Suprapubic skin (tissue), 4 donors: ENCODE data around the gene ZBTB21. TPM values are rescaled to one million over a fixed set of nuclear protein-coding genes. Genes with fewer than 3 reads are reported as not detected.

Source experiments
- DNase-seq, 2 donors: peaks; one replicate each; pipeline ENCODE4 v3.0.0-alpha.2; 2019; ENCODE audit warnings: low spot score in 2 of 2
- H3K27ac ChIP-seq: fragments of 200-600 bp; sonication (generic); one replicate; pipeline ENCODE4 v1.5.1; 2019
- H3K27me3 ChIP-seq: fragments of 200-600 bp; sonication (generic); one replicate; pipeline ENCODE4 v1.5.1; 2019
- H3K36me3 ChIP-seq: fragments of 200-600 bp; sonication (generic); one replicate; pipeline ENCODE4 v1.5.1; 2019
- H3K4me1 ChIP-seq: fragments of 200-600 bp; sonication (generic); one replicate; pipeline ENCODE4 v1.5.1; 2019
- H3K4me3 ChIP-seq: fragments of 200-600 bp; sonication (generic); one replicate; pipeline ENCODE4 v1.5.1; 2019; ENCODE audit warnings: mild to moderate bottlenecking
- H3K9me3 ChIP-seq: fragments of 200-600 bp; sonication (generic); one replicate; pipeline ENCODE4 v1.5.1; 2019
- CTCF ChIP-seq, 2 donors: fragments of 200-600 bp in 1 of 2; fragments of 450-650 bp in 1 of 2; sonication (generic) in 1 of 2; IDR thresholded peaks; one replicate each; pipeline ENCODE4 v1.5.1; 2016 to 2019; ENCODE audit warnings: antibody characterized with exemption in 2 of 2, mild to moderate bottlenecking in 1 of 2, moderate library complexity in 1 of 2
- EP300 ChIP-seq: sonication (generic); formaldehyde crosslinking; IDR thresholded peaks from one replicate; pipeline ENCODE4 v1.6.1; 2017; ENCODE audit warnings: antibody characterized with exemption
- POLR2A ChIP-seq, 2 donors: fragments of 450-650 bp; IDR thresholded peaks; one replicate each; pipeline ENCODE4 v1.6.1; 2017; ENCODE audit warnings: antibody characterized with exemption in 2 of 2, mild to moderate bottlenecking in 2 of 2, moderate library complexity in 2 of 2
- POLR2AphosphoS5 ChIP-seq, 3 donors: sonication (generic); formaldehyde crosslinking; IDR thresholded peaks; one replicate each; pipeline ENCODE4 v1.6.1; 2017; ENCODE audit warnings: antibody characterized with exemption in 3 of 3
- WGBS: methylation state at CpG from one replicate; pipeline ENCODE4 v1.1.5; 2018; 5-methylcytosine and 5-hydroxymethylcytosine counted together
- total RNA-seq, 4 donors: library from RNA; depleted of rRNA; stranded (reverse); fragments of >200 nt; gene quantifications; one replicate each; pipeline ENCODE4 v1.1.0, GENCODE V29; 2016

ZBTB21 gene
- total RNA-seq, 4 donors from 2014 or later, result 24.5 to 39.1 (median 30.5) TPM

GRCh38 chr21:42056996-42057689, 47.0 kb upstream of the ZBTB21 start:
- DNase-seq, result no peak
- Histone ChIP-seq H3K27me3 (no peaks in the 10 kb centered on the region), H3K27ac (peak overlapping the region; percentile 60), H3K9me3 (no peaks in the 10 kb centered on the region), H3K4me3 (peak overlapping the region; percentile 20), H3K4me1 (peaks cover 42% of the 10 kb centered on the region), H3K36me3 (no peaks in the 10 kb centered on the region)
- TF ChIP-seq POLR2AphosphoS5 (IDR thresholded peaks at IDR 0.05), result no peak
- no peak for TF ChIP-seq POLR2A (IDR thresholded peaks at IDR 0.05)
- no peak for TF ChIP-seq CTCF (IDR thresholded peaks at IDR 0.05)
- TF ChIP-seq EP300, result no peak
- 23% methylated on average over 17 of the region's 17 CpGs for WGBS

- peak overlapping the region; percentile 60 for H3K27ac ChIP-seq
- 62% methylated on average over 11 of the region's 11 CpGs for WGBS
- H3K9me3 ChIP-seq, result no peaks in the 10 kb centered on the region
- no peak for DNase-seq
- H3K36me3 ChIP-seq, result no peaks in the 10 kb centered on the region
- peaks cover 35% of the 10 kb centered on the region for H3K4me1 ChIP-seq
- H3K27me3 ChIP-seq, result no peaks in the 10 kb centered on the region
- H3K4me3 ChIP-seq, result peak overlapping the region; percentile 20
- TF ChIP-seq POLR2AphosphoS5 (IDR thresholded peaks at IDR 0.05) (no peak), POLR2A (IDR thresholded peaks at IDR 0.05) (no peak), EP300 (no peak), CTCF (IDR thresholded peaks at IDR 0.05) (no peak)
Observed at GRCh38 chr21:42056468-42056867, 46.3 kb upstream of the ZBTB21 start.

GRCh38 chr21:42055425-42055824, 45.3 kb upstream of the ZBTB21 start:
- no peaks in the 10 kb centered on the region for H3K9me3 ChIP-seq
- no peaks in the 10 kb centered on the region for H3K27me3 ChIP-seq
- no peak overlapping the region for H3K4me3 ChIP-seq
- WGBS, result 96% methylated on average over 8 of the region's 9 CpGs
- DNase-seq, result no peak
- H3K4me1 ChIP-seq, result peaks cover 27% of the 10 kb centered on the region
- TF ChIP-seq POLR2A (IDR thresholded peaks at IDR 0.05), result no peak
- no peak for TF ChIP-seq CTCF (IDR thresholded peaks at IDR 0.05)
- no peak for TF ChIP-seq POLR2AphosphoS5 (IDR thresholded peaks at IDR 0.05)
- no peak for TF ChIP-seq EP300
- no peaks in the 10 kb centered on the region for H3K36me3 ChIP-seq
- no peak overlapping the region for H3K27ac ChIP-seq

- DNase-seq, result no peak
- Histone ChIP-seq H3K27ac (no peak overlapping the region), H3K4me1 (peaks cover 6% of the 10 kb centered on the region), H3K36me3 (no peaks in the 10 kb centered on the region), H3K27me3 (no peaks in the 10 kb centered on the region), H3K9me3 (no peaks in the 10 kb centered on the region), H3K4me3 (no peak overlapping the region)
- 74% methylated on average over 9 of the region's 9 CpGs for WGBS
- no peak for TF ChIP-seq CTCF (IDR thresholded peaks at IDR 0.05)
- no peak for TF ChIP-seq POLR2AphosphoS5 (IDR thresholded peaks at IDR 0.05)
- no peak for TF ChIP-seq EP300
Observed at GRCh38 chr21:42051788-42052187, 41.6 kb upstream of the ZBTB21 start.

GRCh38 chr21:42049578-42050430, 39.6 kb upstream of the ZBTB21 start:
- H3K36me3 ChIP-seq, result no peaks in the 10 kb centered on the region
- WGBS, result 94% methylated on average over 9 of the region's 16 CpGs
- no peaks in the 10 kb centered on the region for H3K27me3 ChIP-seq
- no peaks in the 10 kb centered on the region for H3K9me3 ChIP-seq
- no peak for DNase-seq
- no peaks in the 10 kb centered on the region for H3K4me1 ChIP-seq
- H3K27ac ChIP-seq, result no peak overlapping the region
- no peak overlapping the region for H3K4me3 ChIP-seq
- TF ChIP-seq POLR2A (IDR thresholded peaks at IDR 0.05), result no peak
- no peak for TF ChIP-seq POLR2AphosphoS5 (IDR thresholded peaks at IDR 0.05)
- TF ChIP-seq EP300, result no peak
- TF ChIP-seq CTCF (IDR thresholded peaks at IDR 0.05), result no peak
